Fibroblast of pulmonary artery (primary cell): ENCODE results near the gene CHTF18.

Experiments
- DNase-seq: peaks from one replicate; pipeline ENCODE4 v3.0.0-alpha.2; 2010; ENCODE audit warnings: low read depth
- H3K4me3 ChIP-seq: replicated peaks from 2 replicates; pipeline ENCODE4 v1.5.1; 2011; ENCODE audit warnings: low read depth, mild to moderate bottlenecking, control low read depth, low read length, moderate library complexity
- CTCF ChIP-seq: IDR thresholded peaks from 2 replicates; pipeline ENCODE4 v1.5.1; 2011; ENCODE audit warnings: mild to moderate bottlenecking, control low read depth, low read length, inconsistent platforms; ENCODE audit errors: missing control alignments

CHTF18 gene

DNA sequence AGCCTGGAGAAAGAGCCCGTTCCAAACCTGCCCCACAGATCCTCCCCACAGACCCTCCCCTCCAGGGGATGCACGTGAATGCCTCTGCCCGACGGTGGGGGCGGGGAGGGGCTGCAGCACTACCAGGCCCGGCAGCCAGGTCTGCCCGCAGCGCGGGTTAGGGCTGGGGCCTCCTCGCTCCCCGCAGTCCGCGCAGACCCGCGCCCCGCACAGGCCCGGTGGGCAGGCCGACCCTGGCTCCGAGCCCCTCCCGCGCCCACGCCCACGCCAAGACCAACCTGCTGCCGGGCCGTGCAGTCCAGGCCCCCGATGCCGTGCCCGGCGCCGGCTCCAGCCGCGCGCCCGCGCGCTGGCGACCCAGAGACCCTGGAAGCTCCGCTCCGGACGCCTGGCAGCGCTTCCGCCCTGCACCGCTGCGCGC lies 432 bp upstream of the CHTF18 start, which contains the start of gene RPUSD1:
Gene RPUSD1 (minus strand): TSS at position 404 of the 421 bp plus-strand sequence. CDS start 644 bp downstream, outside the sequence.
- no peak for TF ChIP-seq CTCF
- DNase-seq, result no peak
- H3K4me3 ChIP-seq, result peak within 1 kb of the TSS; percentile 86

- H3K4me3 ChIP-seq, result peak overlapping the region; percentile 75
- DNase-seq, result no peak
- TF ChIP-seq CTCF, result no peak
Measured at GRCh38 chr16:789191-789850, 901 bp downstream of the CHTF18 start.

DNA sequence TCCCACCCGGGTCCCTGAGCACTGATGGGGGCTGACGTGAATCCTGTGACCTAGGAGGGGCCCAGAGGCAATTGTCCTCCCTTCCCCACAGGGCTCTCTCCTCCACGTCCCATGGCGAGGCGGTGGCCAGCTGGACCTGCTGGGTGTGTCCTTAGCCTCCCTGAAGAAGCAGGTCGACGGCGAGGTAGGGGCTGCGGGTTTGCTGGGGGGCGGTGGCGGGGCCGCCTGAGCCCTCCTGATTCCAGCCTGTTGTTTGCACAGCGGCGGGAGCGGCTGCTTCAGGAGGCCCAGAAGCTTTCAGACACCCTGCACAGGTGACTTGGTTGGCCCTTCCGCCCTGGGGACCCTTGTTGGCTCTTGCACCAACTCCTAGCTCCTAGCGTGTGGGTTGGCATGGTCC lies 1.7 kb downstream of the CHTF18 start:
- TF ChIP-seq CTCF, result no peak
- no peak for DNase-seq
- H3K4me3 ChIP-seq, result no peak overlapping the region

- H3K4me3 ChIP-seq, result no peak overlapping the region
- no peak for TF ChIP-seq CTCF
- DNase-seq, result no peak
Measured at GRCh38 chr16:791131-791530, 2.7 kb downstream of the CHTF18 start.

- no peak for DNase-seq
- TF ChIP-seq CTCF, result no peak
- no peak overlapping the region for H3K4me3 ChIP-seq
Measured at GRCh38 chr16:792221-792995, 4.0 kb downstream of the CHTF18 start.

- TF ChIP-seq CTCF, result no peak
- DNase-seq, result no peak
Measured at GRCh38 chr16:793414-793813, 5.0 kb downstream of the CHTF18 start.

More at GRCh38 chr16:793414-793813, 5.0 kb downstream of the CHTF18 start:
- no peak overlapping the region for H3K4me3 ChIP-seq
